Lung (tissue), 12 donors: ENCODE data around the gene TOR1B. TPM values are rescaled to one million over a fixed set of nuclear protein-coding genes. Genes with fewer than 3 reads are reported as not detected.

Experiments
- ATAC-seq: fragments of 200-7000 bp; cut with Tn5 transposase; one replicate; pipeline ENCODE4 v1.9.1; 2020; ENCODE audit warnings: moderate number of reproducible peaks; ENCODE audit not compliant: insufficient read depth, low FRiP score
- DNase-seq, 3 donors: peaks; one replicate each; pipeline ENCODE4 v3.0.0-alpha.2; 2013 to 2017
- H3K27ac ChIP-seq, 2 donors: one replicate each; pipeline ENCODE4 v1.5.1; 2013; ENCODE audit warnings: mild to moderate bottlenecking in 2 of 2, moderate library complexity in 2 of 2, control low read depth in 1 of 2, inconsistent platforms in 1 of 2, low read depth in 1 of 2, low read length in 1 of 2
- H3K27me3 ChIP-seq, 3 donors: one replicate each; pipeline ENCODE4 v1.5.1; 2013; ENCODE audit warnings: low read length in 2 of 3; ENCODE audit not compliant: control insufficient read depth in 3 of 3, insufficient read depth in 3 of 3
- H3K36me3 ChIP-seq, 4 donors: one replicate each; pipeline ENCODE4 v1.5.1; 2013; ENCODE audit warnings: low read length in 4 of 4, mild to moderate bottlenecking in 1 of 4, moderate library complexity in 1 of 4; ENCODE audit not compliant: control insufficient read depth in 4 of 4, insufficient read depth in 4 of 4
- H3K4me1 ChIP-seq, 5 donors: one replicate each; pipeline ENCODE4 v1.5.1; 2013; ENCODE audit warnings: low read length in 5 of 5, mild to moderate bottlenecking in 2 of 5, moderate library complexity in 1 of 5; ENCODE audit not compliant: control insufficient read depth in 5 of 5, insufficient read depth in 5 of 5
- H3K4me3 ChIP-seq: one replicate; pipeline ENCODE4 v1.5.1; 2013; ENCODE audit warnings: mild to moderate bottlenecking, control low read depth, moderate library complexity
- H3K9ac ChIP-seq, 2 donors: one replicate each; pipeline ENCODE4 v1.5.1; 2013; ENCODE audit warnings: low read length in 2 of 2, control low read depth in 1 of 2; ENCODE audit not compliant: insufficient read depth in 1 of 2
- H3K9me3 ChIP-seq, 4 donors: one replicate each; pipeline ENCODE4 v1.5.1; 2013; ENCODE audit warnings: low read length in 3 of 4, mild to moderate bottlenecking in 1 of 4, moderate library complexity in 1 of 4; ENCODE audit not compliant: control insufficient read depth in 4 of 4, insufficient read depth in 3 of 4
- CTCF ChIP-seq: IDR thresholded peaks from 2 replicates; pipeline ENCODE4 v1.5.1; 2012; ENCODE audit warnings: mild to moderate bottlenecking; ENCODE audit errors: control extremely low read depth, extremely low read depth
- WGBS, 2 donors: extraction: QIAGEN DNeasy Blood & Tissue Kit; methylation state at CpG; one replicate each; pipeline ENCODE4 v1.1.7; 2013; 5-methylcytosine and 5-hydroxymethylcytosine counted together
- polyA plus RNA-seq, 2 donors: library from polyadenylated mRNA; stranded (reverse); fragments of 200-250 nt; gene quantifications; one replicate each; pipeline ENCODE4 v1.2.1, GENCODE V29; 2013
- total RNA-seq, 2 donors: library from RNA; depleted of rRNA in 1 of 2; stranded (reverse); fragments of >200 nt in 1 of 2; gene quantifications; one replicate each; pipeline ENCODE4 v1.2.1, GENCODE V29; 2014 to 2021
- donor health status: control.
- donor health status: control.
- donor health status: Bipolar disorder and iron deficiency.
- donor health status: healthy.
- donor health status: DM: yes; HTN: yes; CAD: no.

TOR1B gene
- total and polyA plus RNA-seq, 4 donors: 10.1 to 26.7 (median 26.0) TPM

GRCh38 chr9:129803676-129804060 is 684 bp downstream of the TOR1B start:
- H3K4me1 ChIP-seq: peaks cover 0 to 8% (median 3%) of the 10 kb centered on the region in 5 donors
- peak overlapping the region; percentile 90 for H3K4me3 ChIP-seq
- peak overlapping the region in 1 of 2 donors; percentile 70 for H3K9ac ChIP-seq
- TF ChIP-seq CTCF: no peak
- 2% methylated on average over 14 of the region's 14 CpGs for WGBS, 2 donors
- no peak for DNase-seq
- no peaks in the 10 kb centered on the region for H3K27me3 ChIP-seq
- no peaks in the 10 kb centered on the region for H3K9me3 ChIP-seq
- peaks cover 0 to 12% (median 4%) of the 10 kb centered on the region in 4 donors for H3K36me3 ChIP-seq
- peak overlapping the region in 1 of 2 donors; percentile 88 for H3K27ac ChIP-seq
- ATAC-seq: no peak

GRCh38 chr9:129806061-129806460 is 3.1 kb downstream of the TOR1B start:
- no peak for TF ChIP-seq CTCF
- Histone ChIP-seq H3K27me3 (no peaks in the 10 kb centered on the region), H3K9me3 (no peaks in the 10 kb centered on the region), H3K36me3 (peaks cover 3 to 17% (median 11%) of the 10 kb centered on the region in 4 donors), H3K9ac (no peak overlapping the region), H3K27ac (no peak overlapping the region), H3K4me1 (peaks cover 0 to 8% (median 3%) of the 10 kb centered on the region in 5 donors), H3K4me3 (no peak overlapping the region)
- DNase-seq: no peak
- no peak for ATAC-seq
- 27 to 53% methylated on average over 4 of the region's 4 CpGs for WGBS, 2 donors

- Histone ChIP-seq H3K4me3 (no peak overlapping the region), H3K9me3 (no peaks in the 10 kb centered on the region), H3K4me1 (no peaks in the 10 kb centered on the region), H3K9ac (no peak overlapping the region), H3K27ac (no peak overlapping the region), H3K27me3 (no peaks in the 10 kb centered on the region), H3K36me3 (peaks cover 11 to 25% (median 18%) of the 10 kb centered on the region in 4 donors)
- no peak for ATAC-seq
- no peak for DNase-seq
- WGBS, 2 donors: 74 to 82% methylated on average over 11 of the region's 11 CpGs
- no peak for TF ChIP-seq CTCF
Measured at GRCh38 chr9:129809346-129809745, 6.4 kb downstream of the TOR1B start.

GRCh38 chr9:129810116-129810515 is 7.1 kb downstream of the TOR1B start:
- Histone ChIP-seq H3K4me1 (no peaks in the 10 kb centered on the region), H3K4me3 (no peak overlapping the region), H3K36me3 (peaks cover 11 to 32% (median 18%) of the 10 kb centered on the region in 4 donors), H3K27ac (no peak overlapping the region), H3K9me3 (no peaks in the 10 kb centered on the region), H3K9ac (no peak overlapping the region), H3K27me3 (no peaks in the 10 kb centered on the region)
- TF ChIP-seq CTCF: no peak
- no peak for ATAC-seq
- no peak for DNase-seq
- WGBS, 2 donors: 91 to 92% methylated on average over 11 of the region's 11 CpGs
